Adrenal gland (tissue), 5 donors: ENCODE results near the gene RPRM.

Source experiments
- CTCF ChIP-seq, 6 experiments: fragments of 450-650 bp in 4 of 6; fragments of 200-600 bp in 2 of 6; sonication (generic) in 1 of 6; IDR thresholded peaks; 1 replicate in 5 of 6; 2 replicates in 1 of 6; pipeline versions ENCODE4 v1.5.1 to v1.8.0; 2016 to 2021; ENCODE audit warnings: antibody characterized with exemption in 6 of 6, mild to moderate bottlenecking in 2 of 6, moderate library complexity in 1 of 6
- POLR2A ChIP-seq, 2 donors: fragments of 450-650 bp; IDR thresholded peaks; one replicate each; pipeline ENCODE4 v1.6.1; 2017; ENCODE audit warnings: antibody characterized with exemption in 2 of 2, mild to moderate bottlenecking in 2 of 2, moderate library complexity in 1 of 2
- donor health status: DM: no; HTN: no; CAD: no.

GRCh38 chr2:153431114-153431513, 47.4 kb downstream of the RPRM start:
- no peak for TF ChIP-seq CTCF (IDR thresholded peaks at IDR 0.05)
- TF ChIP-seq POLR2A (IDR thresholded peaks at IDR 0.05): no peak
